ENCODE measurements around the gene CARMIL1.

The CARMIL1 gene

DNA sequence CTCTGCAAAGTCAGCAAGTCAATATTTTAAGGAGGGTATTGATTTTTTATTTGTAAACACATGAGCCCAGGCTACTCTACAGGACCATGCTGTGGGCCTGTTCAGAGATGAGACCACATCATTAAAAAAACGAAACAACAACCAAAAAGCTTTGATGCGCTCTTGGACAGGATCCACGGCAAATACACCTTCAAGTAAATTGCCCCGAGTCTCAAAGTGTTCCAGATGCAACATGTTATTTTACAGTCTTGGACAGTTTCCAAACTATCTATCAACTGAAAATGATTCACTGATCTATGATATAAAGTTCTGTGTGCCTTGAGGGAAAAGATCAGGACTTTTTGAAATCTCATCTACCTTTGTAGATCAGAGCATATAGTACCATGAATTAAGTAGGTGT is 25.8 kb upstream of the CARMIL1 start:
- DNase-seq (ENCODE audit: low spot score) = no peak
- in situ Hi-C loops (cut with MboI; ENCODE audit: low sequenced_read_pairs, unreplicated experiment) = loop anchor here (25.0 kb wide), 2 partner anchors 309 to 684 kb away; partner anchors contain the start of gene SLC17A2
- TF ChIP-seq, protein P1, sequence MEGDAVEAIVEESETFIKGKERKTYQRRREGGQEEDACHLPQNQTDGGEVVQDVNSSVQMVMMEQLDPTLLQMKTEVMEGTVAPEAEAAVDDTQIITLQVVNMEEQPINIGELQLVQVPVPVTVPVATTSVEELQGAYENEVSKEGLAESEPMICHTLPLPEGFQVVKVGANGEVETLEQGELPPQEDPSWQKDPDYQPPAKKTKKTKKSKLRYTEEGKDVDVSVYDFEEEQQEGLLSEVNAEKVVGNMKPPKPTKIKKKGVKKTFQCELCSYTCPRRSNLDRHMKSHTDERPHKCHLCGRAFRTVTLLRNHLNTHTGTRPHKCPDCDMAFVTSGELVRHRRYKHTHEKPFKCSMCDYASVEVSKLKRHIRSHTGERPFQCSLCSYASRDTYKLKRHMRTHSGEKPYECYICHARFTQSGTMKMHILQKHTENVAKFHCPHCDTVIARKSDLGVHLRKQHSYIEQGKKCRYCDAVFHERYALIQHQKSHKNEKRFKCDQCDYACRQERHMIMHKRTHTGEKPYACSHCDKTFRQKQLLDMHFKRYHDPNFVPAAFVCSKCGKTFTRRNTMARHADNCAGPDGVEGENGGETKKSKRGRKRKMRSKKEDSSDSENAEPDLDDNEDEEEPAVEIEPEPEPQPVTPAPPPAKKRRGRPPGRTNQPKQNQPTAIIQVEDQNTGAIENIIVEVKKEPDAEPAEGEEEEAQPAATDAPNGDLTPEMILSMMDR (IDR thresholded peaks at IDR 0.05; ENCODE audit: borderline replicate concordance, control extremely low read depth, extremely low read depth, insufficient read depth, missing control alignments) = no peak

DNA sequence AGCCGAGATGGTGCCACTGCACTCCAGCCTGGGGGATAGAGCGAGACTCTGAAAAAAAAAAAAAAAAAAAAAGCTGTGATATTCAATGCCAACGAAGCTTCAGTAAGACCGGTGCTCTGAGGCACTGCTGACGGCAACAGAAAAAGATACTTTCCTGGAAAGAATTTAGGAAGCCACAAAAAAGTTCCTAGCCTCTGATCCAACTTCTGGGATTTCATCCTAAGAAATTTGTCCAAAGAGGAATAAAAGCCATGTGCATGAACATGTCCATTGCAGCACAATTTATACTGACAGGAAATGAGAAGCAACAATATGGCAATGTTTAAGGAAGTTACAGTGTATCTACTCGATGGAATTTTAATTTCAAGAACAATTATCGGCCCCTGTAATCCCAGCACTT is 24.5 kb upstream of the CARMIL1 start:
- in situ Hi-C loops (cut with MboI; ENCODE audit: low sequenced_read_pairs, unreplicated experiment) = loop anchor here (25.0 kb wide), 2 partner anchors 308 to 683 kb away; partner anchors contain the start of gene SLC17A2
- TF ChIP-seq, protein P1 (IDR thresholded peaks at IDR 0.05; ENCODE audit: borderline replicate concordance, control extremely low read depth, extremely low read depth, insufficient read depth, missing control alignments) = no peak
- DNase-seq (ENCODE audit: low spot score) = no peak

DNA sequence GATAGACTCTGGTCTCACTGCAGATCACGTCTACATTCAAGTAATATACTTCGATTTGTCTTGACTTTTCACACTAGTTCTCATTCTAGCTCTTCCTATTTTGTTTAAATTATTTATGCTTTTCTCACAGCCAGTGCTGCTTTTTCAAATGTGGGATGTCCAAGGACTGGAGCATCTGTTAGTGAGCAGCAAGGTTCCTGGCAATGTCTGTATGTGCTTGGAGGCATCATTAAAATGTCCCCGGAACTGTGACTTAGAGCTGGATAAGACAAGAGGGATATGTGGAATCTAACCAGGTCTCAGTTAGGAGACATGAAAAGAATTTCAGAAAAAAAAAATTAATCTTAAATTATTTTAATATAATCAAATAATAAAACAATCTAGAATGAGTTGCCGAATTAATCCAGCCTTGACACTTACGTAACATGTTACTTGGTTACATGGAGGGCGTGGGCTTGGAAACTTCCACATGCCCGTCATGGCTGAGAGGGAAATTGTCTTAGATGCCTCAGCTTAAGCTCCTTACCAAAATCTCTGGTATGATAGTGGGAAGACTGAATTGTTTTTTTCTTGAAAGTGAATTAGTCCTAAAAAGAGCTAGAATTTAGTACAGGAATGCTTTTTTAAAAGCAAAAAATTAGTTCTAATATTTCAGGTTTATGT is 21.4 kb upstream of the CARMIL1 start:
- in situ Hi-C loops (cut with MboI; ENCODE audit: low sequenced_read_pairs, unreplicated experiment) = loop anchor here (25.0 kb wide), 2 partner anchors 304 to 679 kb away; partner anchors contain the start of gene SLC17A2
- DNase-seq (ENCODE audit: low spot score) = no peak
- TF ChIP-seq, protein P1 (IDR thresholded peaks at IDR 0.05; ENCODE audit: borderline replicate concordance, control extremely low read depth, extremely low read depth, insufficient read depth, missing control alignments) = no peak

DNA sequence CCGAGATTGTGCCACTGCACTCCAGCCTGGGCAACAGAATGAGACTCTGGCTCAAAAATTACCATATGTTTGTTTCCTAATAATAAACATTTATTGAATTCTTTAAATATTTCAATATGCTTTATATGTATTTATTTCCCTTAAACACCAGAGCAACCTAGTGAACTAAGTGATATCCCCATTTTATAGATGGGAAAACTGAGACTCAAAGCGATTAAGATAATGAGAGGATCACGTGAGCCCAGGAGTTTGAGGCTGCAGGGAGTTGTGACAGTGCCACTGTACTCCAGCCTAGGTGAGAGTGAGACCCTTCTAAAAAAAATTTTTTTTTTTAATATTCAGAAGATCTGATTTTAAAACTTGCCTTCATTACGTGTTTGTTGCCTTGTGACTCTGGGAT is 19.4 kb upstream of the CARMIL1 start:
- in situ Hi-C loops (cut with MboI; ENCODE audit: low sequenced_read_pairs, unreplicated experiment) = loop anchor here (25.0 kb wide), 2 partner anchors 303 to 678 kb away; partner anchors contain the start of gene SLC17A2
- no peak for DNase-seq (ENCODE audit: low spot score)
- TF ChIP-seq, protein P1 (IDR thresholded peaks at IDR 0.05; ENCODE audit: borderline replicate concordance, control extremely low read depth, extremely low read depth, insufficient read depth, missing control alignments) = no peak

DNA sequence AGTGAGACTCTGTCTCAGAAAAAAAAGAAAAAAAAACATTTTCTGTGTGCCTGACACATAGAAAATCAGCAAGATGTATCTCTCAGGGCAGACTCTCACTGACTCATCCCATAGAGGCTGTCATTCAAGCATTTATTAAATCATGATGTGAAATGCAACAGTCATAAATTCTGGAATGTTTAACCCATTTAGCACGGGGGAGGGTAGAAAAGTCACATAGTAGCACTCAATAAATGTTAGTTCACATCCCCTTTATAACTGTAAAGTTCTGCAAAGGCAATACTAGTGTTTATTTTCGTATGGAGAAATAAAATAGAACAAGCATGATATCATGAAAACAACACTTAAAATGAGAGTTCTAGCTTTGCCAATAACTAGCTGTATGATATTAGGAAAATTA is 15.5 kb upstream of the CARMIL1 start:
- TF ChIP-seq, protein P1 (IDR thresholded peaks at IDR 0.05; ENCODE audit: borderline replicate concordance, control extremely low read depth, extremely low read depth, insufficient read depth, missing control alignments) = no peak
- in situ Hi-C loops (cut with MboI; ENCODE audit: low sequenced_read_pairs, unreplicated experiment) = loop anchor here (25.0 kb wide), 2 partner anchors 299 to 674 kb away; partner anchors contain the start of gene SLC17A2
- no peak for DNase-seq (ENCODE audit: low spot score)

DNA sequence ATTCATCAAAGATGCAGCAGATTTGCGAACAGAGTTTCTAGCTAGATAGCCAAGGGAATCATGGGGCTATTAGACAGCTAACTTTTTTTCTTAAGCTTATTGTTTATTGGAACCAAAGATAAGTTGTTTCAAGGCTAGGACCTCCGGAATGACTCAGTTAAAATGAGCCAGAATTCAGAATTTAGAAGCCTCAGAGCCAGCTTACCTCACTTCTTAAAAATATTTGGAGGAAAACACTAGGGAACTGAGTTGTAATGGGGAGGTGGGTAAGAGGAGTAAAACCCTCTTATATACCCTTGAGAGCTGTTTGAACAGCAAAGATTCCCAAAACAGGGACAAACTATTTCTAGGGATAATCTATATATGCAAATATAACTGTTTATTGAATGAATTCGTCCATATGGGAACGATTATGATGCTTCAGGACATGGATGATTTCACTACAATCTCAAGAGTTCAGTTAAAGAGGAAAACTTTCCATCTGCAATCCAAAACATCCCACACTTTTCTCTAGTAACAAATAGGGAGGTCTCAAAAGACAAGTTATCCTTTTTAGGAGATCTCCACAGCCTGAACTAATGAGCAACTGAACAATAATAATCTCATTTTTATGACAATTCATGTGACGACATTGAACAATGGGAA is 12.6 kb upstream of the CARMIL1 start:
- TF ChIP-seq, protein P1 (IDR thresholded peaks at IDR 0.05; ENCODE audit: borderline replicate concordance, control extremely low read depth, extremely low read depth, insufficient read depth, missing control alignments) = no peak
- DNase-seq (ENCODE audit: low spot score) = no peak
- in situ Hi-C loops (cut with MboI; ENCODE audit: low sequenced_read_pairs, unreplicated experiment) = loop anchor here (25.0 kb wide), 2 partner anchors 296 to 671 kb away; partner anchors contain the start of gene SLC17A2

Measured in GM13976 (cell line).